AG08395 (cell line): ENCODE data around the gene MEGF11.

ENCODE experiments used
- DNase-seq: peaks from one replicate; pipeline ENCODE4 v3.0.0; 2012; ENCODE audit warnings: mixed read lengths, low spot score

Gene MEGF11

GRCh38 chr15:66089509-66089908 is 164.0 kb downstream of the MEGF11 start:
- no peak for DNase-seq

- DNase-seq: no peak
Observed at GRCh38 chr15:66089049-66089448, 164.5 kb downstream of the MEGF11 start.

GRCh38 chr15:66085128-66085527 is 168.4 kb downstream of the MEGF11 start:
- DNase-seq: no peak

GRCh38 chr15:66084704-66085103 is 168.8 kb downstream of the MEGF11 start:
- no peak for DNase-seq

GRCh38 chr15:66080717-66081398 is 172.7 kb downstream of the MEGF11 start:
- DNase-seq: peak; percentile 61

GRCh38 chr15:66078929-66079275 is 174.6 kb downstream of the MEGF11 start:
- DNase-seq: no peak

- DNase-seq: no peak
Observed at GRCh38 chr15:66078196-66078928, 175.2 kb downstream of the MEGF11 start.

GRCh38 chr15:66077320-66077663 is 176.3 kb downstream of the MEGF11 start:
- no peak for DNase-seq

- DNase-seq: no peak
Observed at GRCh38 chr15:66076591-66077319, 176.8 kb downstream of the MEGF11 start.

GRCh38 chr15:66075947-66076346 is 177.6 kb downstream of the MEGF11 start:
- no peak for DNase-seq

GRCh38 chr15:66072616-66073361 is 180.8 kb downstream of the MEGF11 start:
- peak; percentile 49 for DNase-seq

- peak; percentile 73 for DNase-seq
Observed at GRCh38 chr15:66071921-66072295, 181.6 kb downstream of the MEGF11 start.

- DNase-seq: peak; percentile 64
Observed at GRCh38 chr15:66071160-66071920, 182.2 kb downstream of the MEGF11 start.

- DNase-seq: no peak
Observed at GRCh38 chr15:66070220-66070934, 183.2 kb downstream of the MEGF11 start.

GRCh38 chr15:66069751-66070150 is 183.8 kb downstream of the MEGF11 start:
- DNase-seq: no peak

GRCh38 chr15:66068801-66069200 is 184.7 kb downstream of the MEGF11 start:
- DNase-seq: no peak

GRCh38 chr15:66067687-66068086 is 185.9 kb downstream of the MEGF11 start:
- no peak for DNase-seq

GRCh38 chr15:66066481-66066880 is 187.1 kb downstream of the MEGF11 start:
- DNase-seq: no peak

GRCh38 chr15:66066005-66066404 is 187.5 kb downstream of the MEGF11 start:
- no peak for DNase-seq

GRCh38 chr15:66065325-66065724 is 188.2 kb downstream of the MEGF11 start:
- DNase-seq: no peak

- no peak for DNase-seq
Observed at GRCh38 chr15:66063147-66063546, 190.4 kb downstream of the MEGF11 start.
